ENCODE measurements around the gene TNIP3.

DNA sequence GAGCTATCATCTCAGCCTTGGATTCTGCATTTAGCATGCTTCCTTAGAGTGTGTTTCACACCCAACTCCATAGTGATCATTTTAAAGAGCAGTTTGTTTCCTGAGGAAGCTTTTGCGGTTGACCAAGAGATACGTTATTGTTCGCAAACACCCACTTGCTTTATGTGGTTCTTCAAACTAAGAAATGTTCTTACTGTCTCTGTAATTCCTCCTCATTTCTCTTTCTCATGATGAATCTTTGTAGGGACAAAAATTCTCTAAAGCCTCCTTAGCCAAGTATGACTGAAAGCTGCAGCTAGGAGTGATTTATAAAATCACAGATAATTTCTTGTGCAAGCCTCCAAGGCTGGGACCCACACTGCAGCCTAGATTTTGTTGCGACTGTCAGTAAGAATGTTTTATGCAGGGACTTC lies 10.0 kb downstream of the TNIP3 start:
- TF ChIP-seq, protein P1, sequence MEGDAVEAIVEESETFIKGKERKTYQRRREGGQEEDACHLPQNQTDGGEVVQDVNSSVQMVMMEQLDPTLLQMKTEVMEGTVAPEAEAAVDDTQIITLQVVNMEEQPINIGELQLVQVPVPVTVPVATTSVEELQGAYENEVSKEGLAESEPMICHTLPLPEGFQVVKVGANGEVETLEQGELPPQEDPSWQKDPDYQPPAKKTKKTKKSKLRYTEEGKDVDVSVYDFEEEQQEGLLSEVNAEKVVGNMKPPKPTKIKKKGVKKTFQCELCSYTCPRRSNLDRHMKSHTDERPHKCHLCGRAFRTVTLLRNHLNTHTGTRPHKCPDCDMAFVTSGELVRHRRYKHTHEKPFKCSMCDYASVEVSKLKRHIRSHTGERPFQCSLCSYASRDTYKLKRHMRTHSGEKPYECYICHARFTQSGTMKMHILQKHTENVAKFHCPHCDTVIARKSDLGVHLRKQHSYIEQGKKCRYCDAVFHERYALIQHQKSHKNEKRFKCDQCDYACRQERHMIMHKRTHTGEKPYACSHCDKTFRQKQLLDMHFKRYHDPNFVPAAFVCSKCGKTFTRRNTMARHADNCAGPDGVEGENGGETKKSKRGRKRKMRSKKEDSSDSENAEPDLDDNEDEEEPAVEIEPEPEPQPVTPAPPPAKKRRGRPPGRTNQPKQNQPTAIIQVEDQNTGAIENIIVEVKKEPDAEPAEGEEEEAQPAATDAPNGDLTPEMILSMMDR (IDR thresholded peaks at IDR 0.05): no peak
- no peak for TF ChIP-seq EZH2 (IDR thresholded peaks at IDR 0.05; ENCODE audit: borderline replicate concordance, insufficient read depth, low read depth, low read length, poor library complexity, severe bottlenecking)
